SH-SY5Y (cell line): ENCODE data around the gene ROR2.

Source experiments
- GATA2 ChIP-seq: IDR thresholded peaks from 2 replicates; pipeline ENCODE4 v1.6.1; 2011; ENCODE audit warnings: mild to moderate bottlenecking, low read depth, low read length
- GATA3 ChIP-seq: IDR thresholded peaks from 2 replicates; pipeline ENCODE4 v1.6.1; 2011; ENCODE audit warnings: low read depth, mild to moderate bottlenecking, low read length, moderate library complexity

DNA sequence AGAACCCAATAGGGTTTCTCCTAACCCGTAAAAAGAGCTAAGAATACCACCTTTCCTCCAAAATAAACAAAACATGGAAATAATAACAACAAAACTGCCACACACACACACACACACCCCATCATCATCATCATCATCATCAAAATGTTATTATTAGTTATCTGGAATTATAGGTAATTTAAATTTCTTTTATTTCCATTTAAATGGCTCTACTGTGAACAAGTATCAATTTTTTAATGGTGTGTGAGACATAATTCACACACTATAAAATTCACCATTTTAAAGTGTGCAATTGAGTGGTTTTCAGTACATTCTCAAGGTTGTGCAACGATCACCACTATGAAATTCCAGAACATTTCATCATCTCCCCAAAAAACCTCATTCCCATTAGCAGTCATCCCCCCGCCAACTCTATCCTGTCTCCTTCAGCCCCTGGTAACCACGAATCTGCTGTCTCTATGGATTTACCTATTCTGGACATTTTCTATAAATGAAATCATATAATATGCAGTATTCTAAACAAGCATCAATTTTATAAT is 172.7 kb downstream of the ROR2 start:
- TF ChIP-seq GATA3: no peak
- no peak for TF ChIP-seq GATA2
